Body of pancreas (tissue), 4 donors: Measurements from ENCODE around the gene SOD1. TPM values are rescaled to one million over a fixed set of nuclear protein-coding genes. Genes with fewer than 3 reads are reported as not detected.

Experiments
- ATAC-seq: fragments of 150-250 bp; one replicate; pipeline ENCODE4 v1.9.1; 2016
- DNase-seq, 4 donors: peaks; one replicate each; pipeline ENCODE4 v3.0.0-alpha.2; 2019
- H3K27ac ChIP-seq, 4 donors: fragments of 200-600 bp; sonication (generic); 1 replicate in 3 of 4; 2 replicates in 1 of 4; pipeline versions ENCODE4 v1.5.1 to v1.6.1; 2016 to 2019; ENCODE audit warnings: mild to moderate bottlenecking in 1 of 4, mixed read lengths in 1 of 4, moderate library complexity in 1 of 4
- H3K27me3 ChIP-seq, 2 donors: fragments of 200-600 bp; sonication (generic); one replicate each; pipeline ENCODE4 v1.6.0; 2016; ENCODE audit warnings: mild to moderate bottlenecking in 1 of 2
- H3K36me3 ChIP-seq, 2 donors: fragments of 200-600 bp; sonication (generic); replicated peaks in 1 of 2; 2 replicates each; pipeline ENCODE4 v1.5.1; 2016; ENCODE audit warnings: low read depth in 2 of 2; ENCODE audit not compliant: insufficient read depth in 1 of 2
- H3K4me1 ChIP-seq: fragments of 200-600 bp; sonication (generic); one replicate; pipeline ENCODE4 v1.6.0; 2016
- H3K4me3 ChIP-seq, 2 donors: fragments of 200-600 bp; sonication (generic); 1 replicate in 1 of 2; 2 replicates in 1 of 2; pipeline ENCODE4 v1.5.1; 2016 to 2019
- H3K9me3 ChIP-seq, 3 donors: fragments of 200-600 bp; sonication (generic); 1 replicate in 2 of 3; 2 replicates in 1 of 3; pipeline ENCODE4 v1.5.1; 2016
- POLR2A ChIP-seq, 3 donors: fragments of 450-650 bp; IDR thresholded peaks; one replicate each; pipeline ENCODE4 v1.6.1; 2016; ENCODE audit warnings: antibody characterized with exemption in 3 of 3, mild to moderate bottlenecking in 2 of 3
- WGBS, 2 donors: methylation state at CpG; one replicate each; pipeline ENCODE4 v1.1.5; 2017; 5-methylcytosine and 5-hydroxymethylcytosine counted together
- intact Hi-C: fragments of 100-400 bp; cut with DNase I; formaldehyde crosslinking; loops from one replicate; pipeline ENCODE4 v1.15.1; 2023
- total RNA-seq, 2 donors: library from RNA; depleted of rRNA; stranded (reverse); fragments of >200 nt; gene quantifications; one replicate each; pipeline ENCODE4 v1.1.0, GENCODE V29; 2016
- TF ChIP-seq, protein P1 (sequence below), 7 experiments: fragments of 450-650 bp in 4 of 7; fragments of 200-600 bp in 3 of 7; sonication (generic) in 3 of 7; IDR thresholded peaks; one replicate each; pipeline ENCODE4 v1.5.1; 2016 to 2019; ENCODE audit warnings: antibody characterized with exemption in 7 of 7

SOD1 gene
- total RNA-seq = 10 to 100 TPM; 77.6 to 84.7 TPM

DNA sequence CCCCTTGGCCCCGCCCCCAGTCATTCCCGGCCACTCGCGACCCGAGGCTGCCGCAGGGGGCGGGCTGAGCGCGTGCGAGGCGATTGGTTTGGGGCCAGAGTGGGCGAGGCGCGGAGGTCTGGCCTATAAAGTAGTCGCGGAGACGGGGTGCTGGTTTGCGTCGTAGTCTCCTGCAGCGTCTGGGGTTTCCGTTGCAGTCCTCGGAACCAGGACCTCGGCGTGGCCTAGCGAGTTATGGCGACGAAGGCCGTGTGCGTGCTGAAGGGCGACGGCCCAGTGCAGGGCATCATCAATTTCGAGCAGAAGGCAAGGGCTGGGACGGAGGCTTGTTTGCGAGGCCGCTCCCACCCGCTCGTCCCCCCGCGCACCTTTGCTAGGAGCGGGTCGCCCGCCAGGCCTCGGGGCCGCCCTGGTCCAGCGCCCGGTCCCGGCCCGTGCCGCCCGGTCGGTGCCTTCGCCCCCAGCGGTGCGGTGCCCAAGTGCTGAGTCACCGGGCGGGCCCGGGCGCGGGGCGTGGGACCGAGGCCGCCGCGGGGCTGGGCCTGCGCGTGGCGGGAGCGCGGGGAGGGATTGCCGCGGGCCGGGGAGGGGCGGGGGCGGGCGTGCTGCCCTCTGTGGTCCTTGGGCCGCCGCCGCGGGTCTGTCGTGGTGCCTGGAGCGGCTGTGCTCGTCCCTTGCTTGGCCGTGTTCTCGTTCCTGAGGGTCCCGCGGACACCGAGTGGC is at the start of gene SOD1:
Gene SOD1 (plus strand): TSS at position 158 of the 723 bp plus-strand sequence. CDS start 77 bp downstream, at position 235.
- intact Hi-C loops = no loop called here
- H3K27me3 ChIP-seq = no peaks in the 10 kb centered on the region
- DNase-seq (peak; percentile 93 to 94 (median 93)), ATAC-seq (peak; percentile 97)
- peak within 1 kb of the TSS; percentile 47 to 50 for H3K4me3 ChIP-seq
- peaks cover 23% of the 10 kb centered on the region for H3K4me1 ChIP-seq
- WGBS, 2 donors = 0% methylated on average over 70 of the region's 87 CpGs; no CpG with 5 or more reads in 1 of the 2 donors
- TF ChIP-seq, protein P1, sequence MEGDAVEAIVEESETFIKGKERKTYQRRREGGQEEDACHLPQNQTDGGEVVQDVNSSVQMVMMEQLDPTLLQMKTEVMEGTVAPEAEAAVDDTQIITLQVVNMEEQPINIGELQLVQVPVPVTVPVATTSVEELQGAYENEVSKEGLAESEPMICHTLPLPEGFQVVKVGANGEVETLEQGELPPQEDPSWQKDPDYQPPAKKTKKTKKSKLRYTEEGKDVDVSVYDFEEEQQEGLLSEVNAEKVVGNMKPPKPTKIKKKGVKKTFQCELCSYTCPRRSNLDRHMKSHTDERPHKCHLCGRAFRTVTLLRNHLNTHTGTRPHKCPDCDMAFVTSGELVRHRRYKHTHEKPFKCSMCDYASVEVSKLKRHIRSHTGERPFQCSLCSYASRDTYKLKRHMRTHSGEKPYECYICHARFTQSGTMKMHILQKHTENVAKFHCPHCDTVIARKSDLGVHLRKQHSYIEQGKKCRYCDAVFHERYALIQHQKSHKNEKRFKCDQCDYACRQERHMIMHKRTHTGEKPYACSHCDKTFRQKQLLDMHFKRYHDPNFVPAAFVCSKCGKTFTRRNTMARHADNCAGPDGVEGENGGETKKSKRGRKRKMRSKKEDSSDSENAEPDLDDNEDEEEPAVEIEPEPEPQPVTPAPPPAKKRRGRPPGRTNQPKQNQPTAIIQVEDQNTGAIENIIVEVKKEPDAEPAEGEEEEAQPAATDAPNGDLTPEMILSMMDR (IDR thresholded peaks at IDR 0.05) = peak in 5 of 7 experiments; percentile 3 to 49 (median 12)
- peak; percentile 84 to 96 (median 95) for TF ChIP-seq POLR2A (IDR thresholded peaks at IDR 0.05)
- no peaks in the 10 kb centered on the region for H3K9me3 ChIP-seq
- peak within 1 kb of the TSS; percentile 81 to 92 (median 86) for H3K27ac ChIP-seq
- H3K36me3 ChIP-seq = no peaks in the 10 kb centered on the region

DNA sequence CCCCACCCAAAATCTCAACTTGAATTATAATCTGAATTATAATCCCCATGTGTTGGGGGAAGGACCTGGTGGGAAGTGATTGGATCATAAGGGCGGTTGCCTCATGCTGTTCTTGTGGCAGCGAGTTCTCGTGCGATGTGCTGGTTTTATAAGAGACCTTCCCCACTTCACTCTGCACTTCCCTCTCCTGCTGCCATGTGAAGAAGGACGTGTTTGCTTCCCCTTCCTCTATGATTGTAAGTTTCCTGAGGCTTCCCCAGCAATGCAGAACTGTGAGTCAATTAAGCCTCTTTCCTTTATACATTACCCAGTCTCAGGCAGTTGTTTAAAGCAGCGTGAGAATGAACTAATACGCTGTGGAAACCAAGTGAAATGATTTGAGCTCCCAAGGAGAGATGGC is 48.0 kb upstream of the SOD1 start:
- Histone ChIP-seq H3K27ac (no peak overlapping the region), H3K27me3 (no peaks in the 10 kb centered on the region), H3K4me3 (no peak overlapping the region), H3K36me3 (no peaks in the 10 kb centered on the region), H3K9me3 (no peaks in the 10 kb centered on the region), H3K4me1 (no peaks in the 10 kb centered on the region)
- 81 to 82% methylated on average over 7 of the region's 7 CpGs for WGBS, 2 donors
- intact Hi-C loops = no loop called here
- TF ChIP-seq, protein P1 (IDR thresholded peaks at IDR 0.05) = no peak
- TF ChIP-seq POLR2A (IDR thresholded peaks at IDR 0.05) = no peak
- DNase-seq = no peak
- no peak for ATAC-seq

DNA sequence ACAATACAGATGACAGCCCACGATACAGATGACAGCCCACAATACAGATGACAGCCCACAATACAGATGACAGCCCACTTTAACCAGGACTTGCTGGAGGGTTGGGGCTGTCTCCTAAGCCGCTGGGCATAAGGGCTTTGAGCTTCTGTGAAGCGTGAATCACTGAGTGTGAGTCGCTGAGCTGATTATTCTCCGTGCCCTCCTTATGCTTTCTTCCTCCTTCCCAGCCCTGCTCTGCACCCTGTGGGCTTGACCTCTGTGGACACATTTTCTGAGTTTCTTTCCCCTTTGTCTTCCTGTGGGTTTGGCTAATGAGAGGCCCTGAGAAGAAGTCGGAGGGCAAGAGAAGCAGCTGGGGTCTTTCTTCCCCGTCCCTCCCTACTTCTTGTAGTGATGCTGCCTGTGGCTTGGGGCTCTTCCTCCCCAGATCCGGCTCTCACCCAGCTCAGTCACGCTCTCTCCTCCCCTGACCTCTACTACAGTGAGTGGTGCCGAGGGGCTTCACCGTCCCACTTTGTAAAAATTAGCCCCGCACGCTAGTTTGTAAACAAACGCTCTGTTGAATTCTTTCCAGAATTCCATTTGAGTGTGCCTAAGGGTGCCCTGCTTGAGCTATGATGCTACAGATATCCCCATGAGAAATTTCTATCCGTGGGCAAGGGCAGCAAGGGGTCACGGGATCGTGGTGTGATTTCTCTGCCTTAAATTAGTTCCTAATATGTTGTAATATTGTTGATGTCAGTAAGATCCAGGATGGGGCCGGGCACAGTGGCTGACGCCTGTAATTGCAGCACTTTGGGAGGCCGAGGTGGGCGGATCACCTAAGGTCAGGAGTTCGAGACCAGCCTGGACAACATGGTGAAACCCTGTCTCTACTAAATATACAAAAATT is 46.4 kb upstream of the SOD1 start:
- Histone ChIP-seq H3K9me3 (no peaks in the 10 kb centered on the region), H3K4me1 (no peaks in the 10 kb centered on the region), H3K4me3 (no peak overlapping the region), H3K36me3 (no peaks in the 10 kb centered on the region), H3K27me3 (no peaks in the 10 kb centered on the region), H3K27ac (no peak overlapping the region)
- no peak for ATAC-seq
- intact Hi-C loops = no loop called here
- TF ChIP-seq, protein P1 (IDR thresholded peaks at IDR 0.05) = no peak
- TF ChIP-seq POLR2A (IDR thresholded peaks at IDR 0.05) = no peak
- WGBS, 2 donors = 50 to 61% methylated on average over 20 to 22 of the region's 22 CpGs
- DNase-seq = no peak

DNA sequence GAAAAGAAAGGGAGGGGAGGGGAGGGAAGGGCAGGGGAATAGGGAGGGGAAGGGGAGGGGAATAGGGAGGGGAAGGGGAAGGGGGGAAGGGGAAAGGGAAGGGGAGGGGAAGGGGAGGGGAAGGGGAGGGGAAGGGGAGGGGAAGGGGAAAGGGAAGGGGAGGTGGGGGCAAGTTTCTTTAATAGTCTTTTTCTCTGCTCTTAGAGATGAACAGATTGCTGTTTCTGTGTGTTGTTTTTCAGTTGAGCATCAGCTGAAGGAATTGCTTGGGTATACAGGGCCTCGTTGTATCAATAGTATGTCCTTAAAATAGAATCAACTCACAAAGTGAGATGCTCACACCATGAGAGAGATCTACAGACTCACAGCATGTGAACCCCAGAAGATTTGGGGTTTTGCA is 44.8 kb upstream of the SOD1 start:
- Histone ChIP-seq H3K27me3 (no peaks in the 10 kb centered on the region), H3K27ac (no peak overlapping the region), H3K4me3 (no peak overlapping the region), H3K36me3 (no peaks in the 10 kb centered on the region), H3K9me3 (no peaks in the 10 kb centered on the region), H3K4me1 (no peaks in the 10 kb centered on the region)
- DNase-seq = no peak
- TF ChIP-seq, protein P1 (IDR thresholded peaks at IDR 0.05) = no peak
- no peak for TF ChIP-seq POLR2A (IDR thresholded peaks at IDR 0.05)
- 38 to 60% methylated on average over 1 of the region's 1 CpG for WGBS, 2 donors
- ATAC-seq = no peak
- intact Hi-C loops = no loop called here
